Panc1 (cell line): ENCODE measurements around the gene COL23A1. TPM values are rescaled to one million over a fixed set of nuclear protein-coding genes. Genes with fewer than 3 reads are reported as not detected.

ENCODE experiments used
- ATAC-seq: fragments of 200-7000 bp; cut with Tn5 transposase; 2 replicates; pipeline ENCODE4 v1.9.1; 2020; ENCODE audit warnings: mild to moderate bottlenecking, moderate library complexity
- BruUV-seq: library from RNA; stranded (reverse); fragments of 400-500 nt; replicated peaks from 2 replicates; lab custom pipeline; 2021; lab: Mats Ljungman, UMichigan
- CTCF ChIA-PET: fragments of 300-600 bp; sonication (Branson Sonifier 250); formaldehyde crosslinking; loops from one replicate; lab custom pipeline; 2022; ENCODE audit warnings: antibody characterized with exemption; lab: Charles Lee
- POLR2A ChIA-PET: fragments of 300-600 bp; sonication (Branson Sonifier 250); formaldehyde crosslinking; loops from one replicate; lab custom pipeline; 2022; ENCODE audit warnings: antibody characterized with exemption; lab: Charles Lee
- DNase-seq: peaks from one replicate; pipeline ENCODE4 v3.0.0-alpha.2; 2010; ENCODE audit warnings: low read depth, low spot score
- H3K27ac ChIP-seq: 2 replicates; pipeline ENCODE4 v1.5.1; 2011; ENCODE audit warnings: mild to moderate bottlenecking, low read length, inconsistent platforms
- H3K27me3 ChIP-seq: fragments of 200-500 bp; sonication (Bioruptor generic); 2 replicates; pipeline ENCODE4 v1.6.0; 2014; ENCODE audit warnings: low read length, inconsistent platforms; ENCODE audit not compliant: control insufficient read depth, insufficient read depth
- H3K36me3 ChIP-seq: fragments of 200-500 bp; sonication (Bioruptor generic); 2 replicates; pipeline ENCODE4 v1.5.1; 2014; ENCODE audit warnings: inconsistent platforms, mild to moderate bottlenecking, low read length, moderate library complexity; ENCODE audit not compliant: control insufficient read depth, insufficient read depth
- H3K4me1 ChIP-seq: 2 replicates; pipeline ENCODE4 v1.5.1; 2011; ENCODE audit warnings: inconsistent platforms, mild to moderate bottlenecking, low read length, moderate library complexity; ENCODE audit not compliant: control insufficient read depth, insufficient read depth
- H3K4me3 ChIP-seq, 2 experiments: 2 replicates each; pipeline ENCODE4 v1.5.1; 2011 to 2012; ENCODE audit warnings: low read depth in 2 of 2, low read length in 2 of 2, mild to moderate bottlenecking in 2 of 2, inconsistent platforms in 1 of 2, moderate library complexity in 1 of 2
- H3K9me3 ChIP-seq: fragments of 200-500 bp; sonication (Bioruptor generic); 2 replicates; pipeline ENCODE4 v1.5.1; 2014; ENCODE audit warnings: low read depth, mild to moderate bottlenecking, inconsistent platforms, low read length, moderate library complexity; ENCODE audit not compliant: control insufficient read depth, insufficient read depth
- POLR2AphosphoS5 ChIP-seq: IDR thresholded peaks from 2 replicates; pipeline ENCODE4 v1.6.1; 2012; ENCODE audit warnings: mild to moderate bottlenecking, low read depth, low read length, moderate library complexity
- SIN3A ChIP-seq: IDR thresholded peaks from 2 replicates; pipeline ENCODE4 v1.6.1; 2012; ENCODE audit warnings: low read depth, mild to moderate bottlenecking, low read length, moderate library complexity, borderline replicate concordance; ENCODE audit not compliant: insufficient read depth
- TCF7L2 ChIP-seq: IDR thresholded peaks from 2 replicates; pipeline ENCODE4 v1.6.1; 2011; ENCODE audit warnings: mild to moderate bottlenecking, low read depth, low read length, inconsistent platforms
- in situ Hi-C: cut with HindIII; loops from 2 replicates; pipeline ENCODE4 v1.10.0; 2016; ENCODE audit warnings: low sequenced_read_pairs, low pct_unique_long_range_greater_than_20kb
- intact Hi-C: fragments of 100-400 bp; cut with micrococcal nuclease; formaldehyde crosslinking; loops from one replicate; pipeline ENCODE4 v1.10.0; 2022; ENCODE audit not compliant: unreplicated experiment
- total RNA-seq: library from RNA; stranded (reverse); gene quantifications from one replicate; pipeline ENCODE4 v1.2.1, GENCODE V29; 2021; ENCODE audit not compliant: unreplicated experiment
- TF ChIP-seq, protein P1 (sequence below), 2 experiments: IDR thresholded peaks; 2 replicates each; pipeline ENCODE4 v1.6.1; 2011 to 2012; ENCODE audit warnings: low read depth in 2 of 2, control low read depth in 1 of 2, low read length in 1 of 2, mild to moderate bottlenecking in 1 of 2, moderate library complexity in 1 of 2; ENCODE audit not compliant: insufficient read depth in 1 of 2
- TF ChIP-seq, protein P2 (sequence below): fragments of 450-650 bp; IDR thresholded peaks from 2 replicates; pipeline ENCODE4 v1.5.1; 2017; ENCODE audit warnings: mild to moderate bottlenecking

The COL23A1 gene
- total RNA-seq, 1 experiment from 2014 or later: 0.05 TPM

DNA sequence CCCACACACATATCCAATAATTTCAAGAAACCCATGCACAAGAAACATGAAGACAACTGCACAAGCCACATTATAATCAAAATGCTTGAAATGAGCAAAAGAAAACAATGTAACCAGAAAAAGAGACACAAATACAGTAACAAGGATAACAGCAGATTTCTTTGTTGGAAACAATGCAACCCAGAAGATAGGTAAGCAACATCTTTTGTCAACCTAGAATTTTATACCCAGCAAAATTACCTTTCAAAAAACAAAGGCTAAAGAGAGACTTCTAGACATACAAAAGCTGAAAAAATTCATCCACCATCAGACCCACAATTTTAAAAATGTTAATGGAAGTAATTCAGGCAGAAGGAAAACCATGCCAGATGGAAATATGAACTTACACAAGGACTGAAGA, 5.0 kb upstream of the COL23A1 start:
- no peaks in the 10 kb centered on the region for H3K36me3 ChIP-seq
- TF ChIP-seq TCF7L2: no peak
- TF ChIP-seq, protein P1, sequence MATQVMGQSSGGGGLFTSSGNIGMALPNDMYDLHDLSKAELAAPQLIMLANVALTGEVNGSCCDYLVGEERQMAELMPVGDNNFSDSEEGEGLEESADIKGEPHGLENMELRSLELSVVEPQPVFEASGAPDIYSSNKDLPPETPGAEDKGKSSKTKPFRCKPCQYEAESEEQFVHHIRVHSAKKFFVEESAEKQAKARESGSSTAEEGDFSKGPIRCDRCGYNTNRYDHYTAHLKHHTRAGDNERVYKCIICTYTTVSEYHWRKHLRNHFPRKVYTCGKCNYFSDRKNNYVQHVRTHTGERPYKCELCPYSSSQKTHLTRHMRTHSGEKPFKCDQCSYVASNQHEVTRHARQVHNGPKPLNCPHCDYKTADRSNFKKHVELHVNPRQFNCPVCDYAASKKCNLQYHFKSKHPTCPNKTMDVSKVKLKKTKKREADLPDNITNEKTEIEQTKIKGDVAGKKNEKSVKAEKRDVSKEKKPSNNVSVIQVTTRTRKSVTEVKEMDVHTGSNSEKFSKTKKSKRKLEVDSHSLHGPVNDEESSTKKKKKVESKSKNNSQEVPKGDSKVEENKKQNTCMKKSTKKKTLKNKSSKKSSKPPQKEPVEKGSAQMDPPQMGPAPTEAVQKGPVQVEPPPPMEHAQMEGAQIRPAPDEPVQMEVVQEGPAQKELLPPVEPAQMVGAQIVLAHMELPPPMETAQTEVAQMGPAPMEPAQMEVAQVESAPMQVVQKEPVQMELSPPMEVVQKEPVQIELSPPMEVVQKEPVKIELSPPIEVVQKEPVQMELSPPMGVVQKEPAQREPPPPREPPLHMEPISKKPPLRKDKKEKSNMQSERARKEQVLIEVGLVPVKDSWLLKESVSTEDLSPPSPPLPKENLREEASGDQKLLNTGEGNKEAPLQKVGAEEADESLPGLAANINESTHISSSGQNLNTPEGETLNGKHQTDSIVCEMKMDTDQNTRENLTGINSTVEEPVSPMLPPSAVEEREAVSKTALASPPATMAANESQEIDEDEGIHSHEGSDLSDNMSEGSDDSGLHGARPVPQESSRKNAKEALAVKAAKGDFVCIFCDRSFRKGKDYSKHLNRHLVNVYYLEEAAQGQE (IDR thresholded peaks at IDR 0.05; ENCODE audit: insufficient read depth in 1 of 2, low read depth in 2 of 2, low read length in 1 of 2): no peak
- TF ChIP-seq POLR2AphosphoS5: no peak
- TF ChIP-seq SIN3A: no peak
- peaks cover 6% of the 10 kb centered on the region; the same call in 1 of the 2 replicates for H3K4me1 ChIP-seq
- intact Hi-C loops (no loop called here), in situ Hi-C loops (no loop called here)
- DNase-seq (no peak), ATAC-seq (no peak)
- ChIA-PET POLR2A (interaction anchor here (1.0 kb wide), 1 partner anchor 30 kb away, joined by 5 read pairs; no protein-coding TSS in a partner anchor), CTCF (no interaction called here)
- no peak overlapping the region for H3K27ac ChIP-seq
- peaks cover 5% of the 10 kb centered on the region for H3K27me3 ChIP-seq
- BruUV-seq: no TSS peak
- H3K9me3 ChIP-seq: peaks cover 8% of the 10 kb centered on the region
- no peak overlapping the region for H3K4me3 ChIP-seq

DNA sequence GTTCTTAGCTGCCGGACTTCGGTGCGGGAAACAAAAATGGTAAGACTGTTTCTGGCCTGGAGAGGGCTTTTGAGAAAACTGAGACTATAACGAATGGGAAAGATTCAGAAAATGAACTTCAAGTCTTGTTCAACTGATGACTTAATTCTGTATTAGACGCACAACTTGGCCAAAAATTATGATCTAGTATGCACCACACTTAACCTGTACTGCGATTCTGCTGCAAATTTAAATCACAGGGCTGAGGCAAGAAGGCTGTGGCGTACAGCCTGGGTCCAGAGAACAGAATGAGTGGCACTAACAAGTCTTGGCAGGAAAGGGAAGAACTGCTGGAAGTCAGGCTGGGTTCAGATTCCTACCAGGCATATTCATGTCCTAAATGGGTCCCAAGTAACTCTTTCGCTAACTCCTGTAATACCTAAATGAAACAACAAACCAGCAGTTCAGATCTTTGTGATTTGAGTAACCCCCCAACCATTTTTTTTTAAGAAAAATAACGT, 781 bp upstream of the COL23A1 start:
- Histone ChIP-seq H3K4me3 (peak overlapping the region in 1 of 2 experiments; percentile 37; a peak in 1 of 4 replicates), H3K9me3 (peaks cover 5% of the 10 kb centered on the region), H3K27me3 (peaks cover 10% of the 10 kb centered on the region), H3K36me3 (no peaks in the 10 kb centered on the region), H3K27ac (no peak overlapping the region), H3K4me1 (peaks cover 6% of the 10 kb centered on the region; the same call in 1 of the 2 replicates)
- intact Hi-C loops (loop anchor here (5.0 kb wide), 1 partner anchor 309 kb away; no protein-coding TSS in a partner anchor), in situ Hi-C loops (no loop called here)
- CTCF ChIA-PET: interaction anchor here (1.0 kb wide), 1 partner anchor 307 kb away, joined by 3 read pairs; no protein-coding TSS in a partner anchor
- POLR2A ChIA-PET: no interaction called here
- TF ChIP-seq, protein P2, sequence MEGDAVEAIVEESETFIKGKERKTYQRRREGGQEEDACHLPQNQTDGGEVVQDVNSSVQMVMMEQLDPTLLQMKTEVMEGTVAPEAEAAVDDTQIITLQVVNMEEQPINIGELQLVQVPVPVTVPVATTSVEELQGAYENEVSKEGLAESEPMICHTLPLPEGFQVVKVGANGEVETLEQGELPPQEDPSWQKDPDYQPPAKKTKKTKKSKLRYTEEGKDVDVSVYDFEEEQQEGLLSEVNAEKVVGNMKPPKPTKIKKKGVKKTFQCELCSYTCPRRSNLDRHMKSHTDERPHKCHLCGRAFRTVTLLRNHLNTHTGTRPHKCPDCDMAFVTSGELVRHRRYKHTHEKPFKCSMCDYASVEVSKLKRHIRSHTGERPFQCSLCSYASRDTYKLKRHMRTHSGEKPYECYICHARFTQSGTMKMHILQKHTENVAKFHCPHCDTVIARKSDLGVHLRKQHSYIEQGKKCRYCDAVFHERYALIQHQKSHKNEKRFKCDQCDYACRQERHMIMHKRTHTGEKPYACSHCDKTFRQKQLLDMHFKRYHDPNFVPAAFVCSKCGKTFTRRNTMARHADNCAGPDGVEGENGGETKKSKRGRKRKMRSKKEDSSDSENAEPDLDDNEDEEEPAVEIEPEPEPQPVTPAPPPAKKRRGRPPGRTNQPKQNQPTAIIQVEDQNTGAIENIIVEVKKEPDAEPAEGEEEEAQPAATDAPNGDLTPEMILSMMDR: peak; percentile 67
- TF ChIP-seq, protein P1 (IDR thresholded peaks at IDR 0.05; ENCODE audit: insufficient read depth in 1 of 2, low read depth in 2 of 2, low read length in 1 of 2): no peak
- no peak for DNase-seq
- no TSS peak for BruUV-seq
- ATAC-seq: no peak
